Neural cell (in vitro differentiated cells): ENCODE results near the gene LYSMD3. TPM values are rescaled to one million over a fixed set of nuclear protein-coding genes. Genes with fewer than 3 reads are reported as not detected.

Source experiments
- H2AFZ ChIP-seq: fragments of 200-600, 300-800 bp; sonication (generic), shearing (Covaris generic); 2 replicates; pipeline ENCODE4 v1.6.0; 2014; ENCODE audit warnings: low read depth, mild to moderate bottlenecking, antibody characterized with exemption, low read length, moderate library complexity
- H3F3A ChIP-seq: fragments of 200-600 bp; shearing (Covaris generic); 2 replicates; pipeline ENCODE4 v1.6.1; 2016; ENCODE audit warnings: mild to moderate bottlenecking, moderate library complexity, mixed read lengths, antibody characterized with exemption, low read length; ENCODE audit not compliant: insufficient read depth, poor library complexity, severe bottlenecking
- H3K27ac ChIP-seq: fragments of 200-600, 300-800 bp; sonication (generic), shearing (Covaris generic); 2 replicates; pipeline ENCODE4 v1.5.1; 2014; ENCODE audit warnings: mild to moderate bottlenecking, low read length, moderate library complexity
- H3K27me3 ChIP-seq: fragments of 300-800, 200-600 bp; sonication (generic), shearing (Covaris generic); 2 replicates; pipeline ENCODE4 v1.6.0; 2014; ENCODE audit warnings: mild to moderate bottlenecking, low read depth, low read length, moderate library complexity; ENCODE audit not compliant: insufficient read depth
- H3K36me3 ChIP-seq: fragments of 300-800, 200-600 bp; sonication (generic), shearing (Covaris generic); 2 replicates; pipeline ENCODE4 v1.5.1; 2014; ENCODE audit warnings: mild to moderate bottlenecking, antibody characterized with exemption, low read length, moderate library complexity; ENCODE audit not compliant: insufficient read depth
- H3K4me2 ChIP-seq: fragments of 300-800, 200-600 bp; sonication (generic), shearing (Covaris generic); 2 replicates; pipeline ENCODE4 v1.6.0; 2014; ENCODE audit warnings: mild to moderate bottlenecking, low read length
- H3K4me3 ChIP-seq: fragments of 300-800, 200-600 bp; sonication (generic), shearing (Covaris generic); 2 replicates; pipeline ENCODE4 v1.5.1; 2014; ENCODE audit warnings: mild to moderate bottlenecking, low read length, moderate library complexity
- H3K79me2 ChIP-seq: fragments of 200-600 bp; shearing (Covaris generic); replicated peaks from 2 replicates; pipeline ENCODE4 v1.6.0; 2014; ENCODE audit warnings: mild to moderate bottlenecking, low read length, moderate library complexity; ENCODE audit not compliant: insufficient read depth
- H3K9ac ChIP-seq: fragments of 300-800, 200-600 bp; sonication (generic), shearing (Covaris generic); 2 replicates; pipeline ENCODE4 v1.6.1; 2016; ENCODE audit warnings: mild to moderate bottlenecking, low read length, mixed read lengths
- H3K9me2 ChIP-seq: fragments of 200-600 bp; shearing (Covaris generic); 2 replicates; pipeline ENCODE4 v1.6.1; 2016; ENCODE audit warnings: mild to moderate bottlenecking, low read length, mixed read lengths; ENCODE audit not compliant: insufficient read depth
- H3K9me3 ChIP-seq: fragments of 200-600, 300-800 bp; sonication (generic), shearing (Covaris generic); 2 replicates; pipeline ENCODE4 v1.6.1; 2016; ENCODE audit warnings: mild to moderate bottlenecking, mixed run types, low read length, moderate library complexity, mixed read lengths
- H4K20me1 ChIP-seq: fragments of 200-600 bp; shearing (Covaris generic); 2 replicates; pipeline ENCODE4 v1.6.1; 2016; ENCODE audit warnings: mild to moderate bottlenecking, mixed run types; ENCODE audit not compliant: insufficient read depth
- CTCF ChIP-seq: fragments of 450-650 bp; IDR thresholded peaks from 2 replicates; pipeline ENCODE4 v1.5.1; 2014; ENCODE audit warnings: antibody characterized with exemption, mild to moderate bottlenecking, moderate library complexity; ENCODE audit not compliant: poor library complexity, severe bottlenecking
- EP300 ChIP-seq: fragments of 450-650 bp; conservative IDR thresholded peaks from 2 replicates; pipeline ENCODE4 v1.6.1; 2014; ENCODE audit warnings: antibody characterized with exemption, mild to moderate bottlenecking, moderate library complexity; ENCODE audit not compliant: poor library complexity, severe bottlenecking
- EZH2 ChIP-seq: fragments of 200-600, 300-800 bp; shearing (Covaris generic), sonication (generic); IDR thresholded peaks from 2 replicates; pipeline ENCODE4 v1.6.1; 2014; ENCODE audit warnings: antibody characterized with exemption, low read length, borderline replicate concordance, mild to moderate bottlenecking; ENCODE audit not compliant: insufficient read depth, poor library complexity, severe bottlenecking
- MXI1 ChIP-seq: fragments of 450-650 bp; conservative IDR thresholded peaks from 2 replicates; pipeline ENCODE4 v1.6.1; 2014; ENCODE audit warnings: antibody characterized with exemption, mild to moderate bottlenecking; ENCODE audit not compliant: poor library complexity, severe bottlenecking
- POLR2AphosphoS5 ChIP-seq: IDR thresholded peaks from 2 replicates; pipeline ENCODE4 v1.6.1; 2012
- RAD21 ChIP-seq: fragments of 450-650 bp; conservative IDR thresholded peaks from 2 replicates; pipeline ENCODE4 v1.6.1; 2014; ENCODE audit warnings: antibody characterized with exemption, mild to moderate bottlenecking, moderate library complexity
- REST ChIP-seq: IDR thresholded peaks from 2 replicates; pipeline ENCODE4 v1.6.1; 2012; ENCODE audit warnings: borderline replicate concordance
- SMC3 ChIP-seq: fragments of 450-650 bp; conservative IDR thresholded peaks from 2 replicates; pipeline ENCODE4 v1.6.1; 2014; ENCODE audit warnings: antibody characterized with exemption, mild to moderate bottlenecking, moderate library complexity; ENCODE audit not compliant: poor library complexity
- TAF1 ChIP-seq: IDR thresholded peaks from 2 replicates; pipeline ENCODE4 v1.6.1; 2012; ENCODE audit warnings: low read depth
- polyA plus RNA-seq: library from polyadenylated mRNA; depleted of rRNA; stranded (reverse); fragments of >200 nt; gene quantifications from 2 replicates; pipeline ENCODE4 v1.2.3, GENCODE V29; 2014

The LYSMD3 gene
- polyA plus RNA-seq, 1 donor from 2014 or later: 11.1 TPM

GRCh38 chr5:90494043-90494442 is 35.3 kb downstream of the LYSMD3 start:
- H4K20me1 ChIP-seq: no peaks in the 10 kb centered on the region
- TF ChIP-seq REST (no peak), TAF1 (no peak), POLR2AphosphoS5 (no peak), SMC3 (no peak), EP300 (no peak), MXI1 (no peak), RAD21 (no peak), EZH2 (no peak), CTCF (no peak)
- no peaks in the 10 kb centered on the region for H3F3A ChIP-seq
- no peak overlapping the region for H3K4me2 ChIP-seq
- no peak overlapping the region for H3K27ac ChIP-seq
- no peaks in the 10 kb centered on the region for H3K79me2 ChIP-seq
- H3K9ac ChIP-seq: no peak overlapping the region
- H3K9me3 ChIP-seq: no peaks in the 10 kb centered on the region
- H3K27me3 ChIP-seq: no peaks in the 10 kb centered on the region
- no peak overlapping the region for H2AFZ ChIP-seq
- no peaks in the 10 kb centered on the region for H3K9me2 ChIP-seq
- H3K4me3 ChIP-seq: no peak overlapping the region
- H3K36me3 ChIP-seq: no peaks in the 10 kb centered on the region

- Histone ChIP-seq H3K4me2 (no peak overlapping the region), H3K27me3 (no peaks in the 10 kb centered on the region), H3K36me3 (no peaks in the 10 kb centered on the region), H3F3A (no peaks in the 10 kb centered on the region), H2AFZ (no peak overlapping the region), H4K20me1 (no peaks in the 10 kb centered on the region), H3K4me3 (no peak overlapping the region), H3K27ac (no peak overlapping the region), H3K9ac (no peak overlapping the region), H3K79me2 (no peaks in the 10 kb centered on the region), H3K9me2 (no peaks in the 10 kb centered on the region), H3K9me3 (no peaks in the 10 kb centered on the region)
- TF ChIP-seq RAD21 (no peak), REST (no peak), EZH2 (no peak), TAF1 (no peak), EP300 (no peak), MXI1 (no peak), POLR2AphosphoS5 (no peak), SMC3 (no peak)
These were observed 40.6 kb downstream of the LYSMD3 start for GRCh38 chr5:90488791-90489190.
